CD14-positive monocyte (primary cell): ENCODE data around the gene CSMD2. TPM values are rescaled to one million over a fixed set of nuclear protein-coding genes. Genes with fewer than 3 reads are reported as not detected.

Experiments used
- DNase-seq, 3 donors: peaks; one replicate each; pipeline ENCODE4 v3.0.0-alpha.2; 2011 to 2022
- H2AFZ ChIP-seq: 2 replicates; pipeline ENCODE4 v1.6.0; 2012; ENCODE audit warnings: mild to moderate bottlenecking, low read depth, low read length, inconsistent platforms; ENCODE audit not compliant: insufficient read depth, poor library complexity, severe bottlenecking
- H3K27ac ChIP-seq, 2 donors: 1 replicate in 1 of 2; 2 replicates in 1 of 2; pipeline ENCODE4 v1.5.1; 2012 to 2013; ENCODE audit warnings: low read length in 2 of 2, control low read depth in 1 of 2, inconsistent platforms in 1 of 2, low read depth in 1 of 2, mild to moderate bottlenecking in 1 of 2
- H3K27me3 ChIP-seq, 2 donors: one replicate each; pipeline versions ENCODE4 v1.6.0 to v1.6.1; 2011 to 2013; ENCODE audit warnings: low read length in 2 of 2; ENCODE audit not compliant: control insufficient read depth in 2 of 2, insufficient read depth in 2 of 2
- H3K36me3 ChIP-seq, 2 donors: replicated peaks in 1 of 2; 1 replicate in 1 of 2; 2 replicates in 1 of 2; pipeline versions ENCODE4 v1.5.1 to v1.6.1; 2012 to 2013; ENCODE audit warnings: low read length in 2 of 2, control low read depth in 1 of 2, inconsistent platforms in 1 of 2, mild to moderate bottlenecking in 1 of 2; ENCODE audit not compliant: insufficient read depth in 2 of 2, control insufficient read depth in 1 of 2
- H3K4me1 ChIP-seq, 2 donors: 1 replicate in 1 of 2; 2 replicates in 1 of 2; pipeline versions ENCODE4 v1.5.1 to v1.6.1; 2012 to 2013; ENCODE audit warnings: low read length in 2 of 2, control low read depth in 1 of 2, inconsistent platforms in 1 of 2, mild to moderate bottlenecking in 1 of 2, moderate library complexity in 1 of 2; ENCODE audit not compliant: insufficient read depth in 2 of 2, control insufficient read depth in 1 of 2
- H3K4me2 ChIP-seq: replicated peaks from 2 replicates; pipeline ENCODE3; 2012; ENCODE audit warnings: low read length, moderate library complexity, mild to moderate bottlenecking; ENCODE audit not compliant: poor library complexity, severe bottlenecking; ENCODE audit errors: extremely low read depth
- H3K4me3 ChIP-seq, 3 experiments: fragments of 200-600 bp in 1 of 3; sonication (generic) in 1 of 3; replicated peaks in 1 of 3; 1 replicate in 2 of 3; 2 replicates in 1 of 3; pipeline ENCODE4 v1.5.1; 2011 to 2013; ENCODE audit warnings: low read length in 3 of 3, mild to moderate bottlenecking in 3 of 3, control low read depth in 2 of 3, low read depth in 2 of 3, inconsistent platforms in 1 of 3, moderate library complexity in 1 of 3
- H3K79me2 ChIP-seq: 2 replicates; pipeline ENCODE4 v1.6.0; 2012; ENCODE audit warnings: mild to moderate bottlenecking, control low read depth, inconsistent platforms, low read length, moderate library complexity; ENCODE audit not compliant: insufficient read depth
- H3K9ac ChIP-seq: 2 replicates; pipeline ENCODE4 v1.6.0; 2017; ENCODE audit warnings: low read length, mild to moderate bottlenecking; ENCODE audit not compliant: insufficient read depth, poor library complexity, severe bottlenecking
- H3K9me3 ChIP-seq, 2 donors: replicated peaks in 1 of 2; 1 replicate in 1 of 2; 2 replicates in 1 of 2; pipeline versions ENCODE4 v1.5.1 to v1.6.1; 2012 to 2013; ENCODE audit warnings: low read length in 2 of 2, control low read depth in 1 of 2; ENCODE audit not compliant: control insufficient read depth in 1 of 2, insufficient read depth in 1 of 2
- H4K20me1 ChIP-seq: 2 replicates; pipeline ENCODE4 v1.6.0; 2012; ENCODE audit warnings: mild to moderate bottlenecking, low read length, control low read depth, moderate library complexity; ENCODE audit not compliant: insufficient read depth
- H3K27ac Mint-ChIP-seq, 7 donors: one replicate each; pipeline ENCODE4 v1.8.0; 2020; ENCODE audit warnings: mild to moderate bottlenecking in 7 of 7, mixed read lengths in 7 of 7, moderate library complexity in 6 of 7, inconsistent platforms in 2 of 7
- H3K27me3 Mint-ChIP-seq, 3 donors: one replicate each; pipeline ENCODE4 v1.8.0; 2021 to 2022; ENCODE audit warnings: low read depth in 3 of 3, mild to moderate bottlenecking in 3 of 3, mixed read lengths in 3 of 3, moderate library complexity in 3 of 3, inconsistent platforms in 1 of 3
- H3K36me3 Mint-ChIP-seq, 2 donors: one replicate each; pipeline ENCODE4 v1.8.0; 2020; ENCODE audit warnings: mixed read lengths in 2 of 2, inconsistent platforms in 1 of 2, mild to moderate bottlenecking in 1 of 2
- H3K4me1 Mint-ChIP-seq: one replicate; pipeline ENCODE4 v1.8.0; 2020; ENCODE audit warnings: mild to moderate bottlenecking, mixed read lengths
- H3K4me3 Mint-ChIP-seq, 2 donors: one replicate each; pipeline ENCODE4 v1.8.0; 2020; ENCODE audit warnings: mild to moderate bottlenecking in 2 of 2, mixed read lengths in 2 of 2, moderate library complexity in 1 of 2
- H3K9me3 Mint-ChIP-seq, 7 donors: one replicate each; pipeline ENCODE4 v1.8.0; 2020 to 2022; ENCODE audit warnings: mixed read lengths in 7 of 7, mild to moderate bottlenecking in 6 of 7, moderate library complexity in 6 of 7, inconsistent platforms in 2 of 7
- CTCF ChIP-seq: fragments of 200-600 bp; IDR thresholded peaks from one replicate; pipeline ENCODE4 v1.8.0; 2022; ENCODE audit warnings: antibody characterized with exemption, mild to moderate bottlenecking
- WGBS: methylation state at CpG from one replicate; pipeline ENCODE4 v1.1.5; 2013; ENCODE audit warnings: missing lambda C conversion rate; ENCODE audit not compliant: insufficient coverage; 5-methylcytosine and 5-hydroxymethylcytosine counted together
- intact Hi-C, 2 donors: fragments of 100-400 bp; cut with micrococcal nuclease; formaldehyde crosslinking; loops; one replicate each; pipeline versions ENCODE4 v1.15.0 to v1.15.1; 2023
- polyA plus RNA-seq, 3 donors: library from polyadenylated mRNA; depleted of rRNA in 1 of 3; unstranded in 2 of 3; stranded (reverse) in 1 of 3; fragments of 300-500 nt in 2 of 3; fragments of >200 nt in 1 of 3; fragmentation: Illumina TruSeq in 2 of 3; gene quantifications; 1 replicate in 2 of 3; 2 replicates in 1 of 3; pipeline ENCODE4 v1.2.3, GENCODE V29; 2012 to 2021

The CSMD2 gene
- polyA plus RNA-seq, 3 donors = 0.04 TPM; not detected in 2

GRCh38 chr1:33985656-33986055 lies 179.4 kb downstream of the CSMD2 start:
- no peak overlapping the region for H3K4me3 ChIP-seq
- WGBS = 93% methylated on average over 4 of the region's 4 CpGs
- no peaks in the 10 kb centered on the region for H3K27me3 ChIP-seq
- Mint-ChIP-seq H3K4me3 (no peak overlapping the region), H3K27ac (no peak overlapping the region), H3K9me3 (peaks cover 0 to 2% (median 0%) of the 10 kb centered on the region in 7 donors), H3K36me3 (no peaks in the 10 kb centered on the region), H3K4me1 (no peaks in the 10 kb centered on the region), H3K27me3 (peaks cover 7 to 11% (median 8%) of the 10 kb centered on the region in 3 donors)
- TF ChIP-seq CTCF = no peak
- H3K36me3 ChIP-seq = no peaks in the 10 kb centered on the region
- no peak overlapping the region for H3K27ac ChIP-seq
- H3K79me2 ChIP-seq = no peaks in the 10 kb centered on the region
- H2AFZ ChIP-seq = no peak overlapping the region
- no peaks in the 10 kb centered on the region for H3K9me3 ChIP-seq
- H3K4me1 ChIP-seq = no peaks in the 10 kb centered on the region
- intact Hi-C loops = no loop called here
- no peak overlapping the region for H3K4me2 ChIP-seq
- no peaks in the 10 kb centered on the region for H4K20me1 ChIP-seq
- H3K9ac ChIP-seq = no peak overlapping the region
- no peak for DNase-seq

DNA sequence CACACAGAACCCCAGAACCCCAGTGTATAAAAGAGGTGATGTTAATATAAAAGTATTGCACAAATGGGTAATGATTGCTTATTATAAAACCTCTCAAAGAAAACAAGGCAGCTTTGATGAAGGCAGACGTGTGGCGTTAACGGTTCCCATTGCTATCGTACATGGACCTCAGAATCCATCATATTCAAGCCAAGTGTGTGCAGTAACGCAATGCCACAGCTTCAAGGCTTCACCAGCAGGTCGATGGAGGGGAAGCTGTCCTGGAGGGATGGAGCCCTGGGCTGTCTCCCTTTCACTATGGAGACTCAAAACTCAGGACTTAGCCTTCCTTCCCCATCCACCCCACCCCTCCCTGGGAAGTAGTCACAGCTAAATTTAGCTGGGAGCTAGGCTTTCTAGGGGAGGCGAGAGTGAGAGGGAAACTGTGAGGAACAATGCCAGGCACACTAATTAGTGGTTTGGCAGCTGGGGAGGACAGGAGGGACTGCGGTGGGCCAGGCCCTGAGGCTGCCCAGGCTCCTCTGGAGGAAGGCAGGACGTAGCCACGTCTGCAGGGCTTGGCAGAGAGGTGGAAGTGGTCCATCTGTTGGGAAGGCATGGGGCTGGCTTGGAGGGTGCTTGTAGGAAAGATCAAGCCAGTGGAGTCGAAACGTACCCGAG lies 180.0 kb downstream of the CSMD2 start:
- no peak overlapping the region for H2AFZ ChIP-seq
- no peak overlapping the region for H3K9ac ChIP-seq
- no peak overlapping the region for H3K27ac Mint-ChIP-seq
- no peak overlapping the region for H3K4me3 Mint-ChIP-seq
- H3K4me2 ChIP-seq = no peak overlapping the region
- H3K4me1 Mint-ChIP-seq = no peaks in the 10 kb centered on the region
- intact Hi-C loops = no loop called here
- no peaks in the 10 kb centered on the region for H3K36me3 Mint-ChIP-seq
- H3K36me3 ChIP-seq = no peaks in the 10 kb centered on the region
- no peak overlapping the region for H3K27ac ChIP-seq
- WGBS = 58% methylated on average over 6 of the region's 13 CpGs
- DNase-seq = no peak
- no peaks in the 10 kb centered on the region for H3K9me3 ChIP-seq
- H3K27me3 Mint-ChIP-seq = peaks cover 7 to 11% (median 11%) of the 10 kb centered on the region in 3 donors
- no peaks in the 10 kb centered on the region for H3K79me2 ChIP-seq
- TF ChIP-seq CTCF = no peak
- no peak overlapping the region for H3K4me3 ChIP-seq
- H3K27me3 ChIP-seq = no peaks in the 10 kb centered on the region
- H3K9me3 Mint-ChIP-seq = peaks cover 0 to 1% (median 0%) of the 10 kb centered on the region in 7 donors
- H4K20me1 ChIP-seq = no peaks in the 10 kb centered on the region
- no peaks in the 10 kb centered on the region for H3K4me1 ChIP-seq
